HS-5 (cell line): ENCODE measurements around the gene CFB.
"Not testable (repeated sequence)": the region's sequence is repeated elsewhere in the genome, so short reads cannot be mapped to it uniquely, and the experiment has no call there.

Source experiments
- DNase-seq: peaks from one replicate; pipeline ENCODE4 v3.0.0-alpha.2; 2012; ENCODE audit warnings: low read depth

The CFB gene

GRCh38 chr6:31911826-31912585 lies 33.9 kb upstream of the CFB start:
- DNase-seq = no peak

DNA sequence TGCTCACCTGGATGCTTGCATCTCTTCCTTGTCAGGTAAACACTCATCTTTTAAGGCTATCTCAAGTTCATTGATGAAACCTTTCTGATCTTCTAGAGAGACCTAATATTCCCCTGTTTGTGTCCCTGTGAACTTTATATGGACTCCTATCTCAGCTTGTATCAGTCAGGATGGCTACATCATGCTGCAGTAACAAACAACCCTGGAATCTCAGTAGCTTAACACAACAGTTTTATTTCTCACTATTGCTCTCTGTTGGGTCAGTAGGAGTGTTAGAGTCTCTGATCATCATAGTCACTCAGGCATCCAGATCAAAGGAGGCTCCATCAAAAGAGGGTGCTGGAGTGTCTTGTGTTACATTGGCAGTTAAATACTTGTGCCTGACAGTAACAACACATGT lies 30.5 kb upstream of the CFB start:
- no peak for DNase-seq

DNA sequence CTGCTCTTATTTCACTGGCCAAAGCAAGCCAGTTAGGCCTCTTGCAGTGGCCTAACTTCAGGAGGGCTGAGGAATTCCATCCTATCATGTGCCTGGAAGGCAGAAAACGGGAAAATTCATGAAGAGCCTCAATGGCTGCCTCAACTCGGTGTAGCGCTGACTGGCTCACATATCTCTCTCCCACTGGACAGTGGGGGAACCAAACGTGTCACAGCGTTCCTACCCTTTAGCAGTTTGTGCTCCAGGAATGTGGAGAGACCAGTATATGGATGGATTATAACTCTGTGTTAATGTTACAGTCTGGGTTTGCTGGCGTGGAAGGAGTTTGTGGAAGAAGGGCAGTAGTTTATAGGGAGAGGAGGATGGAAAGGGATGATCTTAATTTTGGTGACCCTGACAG lies 30.1 kb upstream of the CFB start:
- DNase-seq = no peak

GRCh38 chr6:31918069-31918720 lies 27.7 kb upstream of the CFB start:
- no peak for DNase-seq

- no peak for DNase-seq
Observed at GRCh38 chr6:31919624-31920303, 26.1 kb upstream of the CFB start.

DNA sequence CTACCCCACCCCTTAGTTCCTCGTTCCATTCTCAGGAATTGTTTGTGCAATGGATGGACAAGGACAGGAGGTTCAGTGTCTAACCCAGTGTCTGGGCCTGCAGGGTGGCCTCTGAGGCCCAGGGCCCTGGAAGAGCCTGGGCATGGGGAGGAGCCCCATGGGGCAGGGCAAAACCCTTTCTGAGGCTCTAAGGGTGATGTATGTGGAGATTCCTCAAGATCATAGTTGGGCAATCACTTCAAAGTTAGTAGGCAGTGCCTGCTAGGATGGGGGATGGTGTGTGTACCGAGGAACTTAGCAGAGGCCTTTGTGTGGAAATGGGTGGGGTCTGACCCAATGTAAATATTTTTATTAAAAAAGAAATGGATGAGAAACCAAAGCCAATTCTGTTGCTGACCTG lies 25.1 kb upstream of the CFB start:
- no peak for DNase-seq

DNA sequence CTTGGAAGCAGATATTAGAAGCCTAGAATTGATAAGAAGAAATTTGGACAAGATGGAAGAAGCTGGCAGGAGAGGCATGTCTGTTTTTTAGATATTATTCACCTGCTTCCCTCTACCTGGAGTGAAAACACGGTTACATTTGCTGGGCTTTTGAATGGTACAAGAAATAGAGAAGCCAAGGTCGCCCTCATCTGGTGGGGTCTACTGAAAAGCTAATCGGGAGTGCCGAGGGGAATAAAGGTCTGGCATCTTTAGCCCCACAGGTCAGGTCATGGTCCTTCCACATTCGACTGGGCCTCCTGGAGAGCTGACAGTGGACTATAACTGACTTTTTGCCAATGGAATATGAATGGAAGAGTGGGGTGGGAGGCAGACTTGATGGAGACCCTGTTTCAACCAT lies 23.0 kb upstream of the CFB start:
- DNase-seq = no peak

DNA sequence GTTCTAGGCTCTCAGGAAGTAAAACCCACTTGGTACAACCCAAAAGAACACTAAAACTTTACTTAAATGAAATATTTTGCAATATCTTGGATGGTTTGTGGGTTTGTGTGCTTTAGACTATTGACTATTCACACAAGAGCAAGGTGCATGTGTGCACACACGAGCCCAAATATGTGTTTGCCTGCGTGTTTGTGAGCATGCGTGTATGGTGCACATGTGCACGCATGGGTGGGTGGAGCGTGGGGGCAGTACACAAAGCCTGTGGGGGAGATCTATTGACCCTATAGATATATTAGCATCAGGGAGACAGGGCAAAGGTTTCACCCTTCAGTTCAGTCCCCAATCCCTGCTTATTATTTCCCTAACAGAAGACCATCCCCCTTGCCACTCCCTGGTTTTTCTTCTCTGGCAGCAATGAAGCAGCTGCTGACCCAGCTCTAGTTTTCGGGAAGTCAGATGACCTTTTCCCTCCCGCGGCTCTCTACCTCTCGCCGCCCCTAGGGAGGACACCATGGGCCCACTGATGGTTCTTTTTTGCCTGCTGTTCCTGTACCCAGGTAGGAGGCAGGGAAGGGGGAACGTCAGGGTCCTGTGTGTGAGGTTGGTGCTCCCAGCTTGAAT lies 18.5 kb upstream of the CFB start, which contains the start of gene C2:
C2 (plus strand) TSS at position 476 of the 621 bp plus-strand sequence; CDS start at position 512, 36 bp downstream.
- no peak for DNase-seq

DNA sequence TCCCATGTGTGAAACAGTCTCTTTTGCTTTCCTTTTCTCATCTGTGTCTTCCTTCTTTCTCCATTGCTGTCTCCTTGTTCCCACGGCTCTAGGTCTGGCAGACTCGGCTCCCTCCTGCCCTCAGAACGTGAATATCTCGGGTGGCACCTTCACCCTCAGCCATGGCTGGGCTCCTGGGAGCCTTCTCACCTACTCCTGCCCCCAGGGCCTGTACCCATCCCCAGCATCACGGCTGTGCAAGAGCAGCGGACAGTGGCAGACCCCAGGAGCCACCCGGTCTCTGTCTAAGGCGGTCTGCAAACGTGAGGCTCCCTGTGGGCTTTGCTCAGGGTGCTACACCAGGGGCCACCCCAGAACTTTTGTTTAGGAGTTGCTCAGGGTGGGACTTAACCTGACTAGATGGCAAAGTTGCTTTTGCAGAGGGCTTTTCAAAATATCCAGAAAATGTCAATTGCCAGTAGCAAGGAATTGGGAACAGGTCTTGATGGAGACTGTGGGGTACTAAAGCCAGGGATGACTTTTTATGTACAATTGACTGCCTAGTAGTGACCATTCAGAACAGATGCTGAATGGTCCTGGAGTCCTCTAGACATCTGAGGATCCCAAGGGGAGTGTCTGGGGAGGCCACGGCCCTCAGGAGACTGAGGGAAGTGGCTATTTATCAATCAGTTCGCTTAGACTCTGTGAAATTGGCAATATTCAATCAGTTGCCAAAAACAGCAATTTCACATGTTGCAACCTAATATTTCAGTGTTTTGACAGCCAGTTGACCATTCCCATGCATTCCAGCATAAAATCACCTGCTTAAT lies 17.8 kb upstream of the CFB start:
- no peak for DNase-seq

- DNase-seq = no peak
Observed at GRCh38 chr6:31928672-31928939, 17.3 kb upstream of the CFB start.

- no peak for DNase-seq
Observed at GRCh38 chr6:31930962-31931361, 14.9 kb upstream of the CFB start.

GRCh38 chr6:31932137-31932536 lies 13.8 kb upstream of the CFB start:
- DNase-seq = not testable (repeated sequence)

DNA sequence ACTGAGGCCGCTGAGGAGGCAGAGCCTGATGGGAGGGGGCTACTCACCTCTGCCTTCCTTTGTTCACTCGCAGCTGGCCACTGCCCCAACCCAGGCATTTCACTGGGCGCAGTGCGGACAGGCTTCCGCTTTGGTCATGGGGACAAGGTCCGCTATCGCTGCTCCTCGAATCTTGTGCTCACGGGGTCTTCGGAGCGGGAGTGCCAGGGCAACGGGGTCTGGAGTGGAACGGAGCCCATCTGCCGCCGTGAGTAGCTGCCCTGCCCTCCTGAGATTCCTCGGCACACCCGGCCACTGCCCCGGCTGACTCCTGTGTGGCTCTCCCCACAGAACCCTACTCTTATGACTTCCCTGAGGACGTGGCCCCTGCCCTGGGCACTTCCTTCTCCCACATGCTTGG lies 12.4 kb upstream of the CFB start:
- no peak for DNase-seq

DNA sequence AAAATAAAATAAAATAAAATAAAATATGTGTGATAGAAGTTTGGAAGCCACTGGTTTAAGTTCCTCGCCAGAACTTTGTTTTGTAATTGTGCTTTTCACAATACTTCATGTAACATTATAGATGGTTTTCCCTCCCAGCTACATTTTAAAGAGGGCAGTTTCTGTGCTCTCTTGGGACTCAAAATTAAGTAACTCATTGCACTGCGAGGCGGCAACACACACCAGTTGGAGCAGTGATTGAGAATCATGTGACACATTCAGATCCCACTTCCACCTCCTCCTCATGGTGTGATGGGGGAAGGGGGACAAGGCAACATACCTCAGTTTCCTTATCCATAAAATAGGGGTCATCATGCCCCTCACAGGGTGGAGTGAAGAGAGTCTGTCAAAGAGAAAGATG lies 10.9 kb upstream of the CFB start:
- DNase-seq = no peak

GRCh38 chr6:31935823-31936222 lies 10.1 kb upstream of the CFB start:
- DNase-seq = no peak

DNA sequence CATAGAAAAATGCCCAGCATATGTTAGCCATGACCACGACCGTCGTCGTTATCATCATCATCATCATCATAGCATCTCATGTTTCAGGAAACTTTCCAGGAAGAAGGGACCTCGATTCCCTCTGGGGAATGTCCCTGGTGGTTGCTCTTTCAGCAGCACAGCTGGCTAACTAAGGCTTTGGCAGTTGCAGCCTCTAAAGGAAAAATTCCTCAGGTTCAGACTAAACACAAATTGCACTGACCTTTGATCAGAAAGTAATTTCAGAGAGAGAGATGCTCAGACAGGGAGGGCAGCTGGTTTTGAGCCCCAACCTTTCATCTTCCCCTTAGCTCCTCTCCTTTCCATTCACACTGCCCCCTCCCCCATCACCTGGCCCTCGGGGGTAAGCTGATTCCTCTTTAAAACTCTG lies 5.6 kb upstream of the CFB start:
- DNase-seq = no peak

DNA sequence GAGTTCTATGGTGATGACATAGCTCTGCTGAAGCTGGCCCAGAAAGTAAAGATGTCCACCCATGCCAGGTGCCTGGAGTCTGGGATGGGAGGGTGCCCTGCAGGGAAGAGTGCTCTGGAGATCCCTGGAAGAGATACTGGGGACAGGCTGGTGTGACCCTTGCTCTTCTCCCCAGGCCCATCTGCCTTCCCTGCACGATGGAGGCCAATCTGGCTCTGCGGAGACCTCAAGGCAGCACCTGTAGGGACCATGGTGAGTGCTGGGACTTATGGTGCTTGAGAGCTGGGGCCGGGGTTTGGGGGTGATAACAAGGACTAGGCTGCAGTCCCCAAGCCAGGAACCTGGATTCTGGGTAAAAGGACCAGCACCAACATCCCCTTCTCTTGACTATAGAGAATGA lies 2.2 kb upstream of the CFB start:
- no peak for DNase-seq

GRCh38 chr6:31945154-31945506 lies 765 bp upstream of the CFB start:
- no peak for DNase-seq

GRCh38 chr6:31946370-31946885 lies 533 bp downstream of the CFB start:
- no peak for DNase-seq

GRCh38 chr6:31947070-31947675 lies 1.3 kb downstream of the CFB start:
- DNase-seq = no peak

- no peak for DNase-seq
Observed at GRCh38 chr6:31947864-31948263, 2.0 kb downstream of the CFB start.

DNA sequence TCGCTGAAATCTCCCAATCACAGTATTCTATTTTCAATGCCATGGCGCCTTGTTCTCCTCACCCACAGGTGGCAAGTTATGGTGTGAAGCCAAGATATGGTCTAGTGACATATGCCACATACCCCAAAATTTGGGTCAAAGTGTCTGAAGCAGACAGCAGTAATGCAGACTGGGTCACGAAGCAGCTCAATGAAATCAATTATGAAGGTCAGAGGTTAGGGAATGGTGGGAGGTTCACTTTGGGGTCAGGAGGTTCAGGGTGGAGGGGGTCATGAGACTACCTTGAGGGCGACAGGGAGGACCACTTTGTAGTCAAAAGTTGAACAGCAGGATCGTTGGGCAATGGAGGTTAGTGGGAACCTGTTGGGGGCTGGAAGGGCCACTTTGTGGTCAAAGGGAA lies 2.4 kb downstream of the CFB start:
- no peak for DNase-seq
